HG03039 (cell line): ENCODE data around the gene EXOSC10.
"Not testable (repeated sequence)": the region's sequence is repeated elsewhere in the genome, so short reads cannot be mapped to it uniquely, and the experiment has no call there.

Experiments
- ATAC-seq: cut with Tn5 transposase; IDR thresholded peaks from one replicate; pipeline ENCODE4 v1.9.1; 2021; ENCODE audit warnings: mild to moderate bottlenecking, moderate library complexity; ENCODE audit not compliant: unreplicated experiment

Gene EXOSC10

GRCh38 chr1:11019358-11019757, 80.3 kb downstream of the EXOSC10 start:
- not testable (repeated sequence) for ATAC-seq
